Activated naive CD8-positive, alpha-beta T cell treated with anti-CD3 and anti-CD28 coated beads, Interleukin-2, amount 50 U/mL, for 24 hours (primary cell): Measurements from ENCODE around the gene NUAK1.

Experiments
- ATAC-seq: fragments of 150-1000 bp; cut with Tn5 transposase; one replicate; pipeline ENCODE4 v1.10.0; 2021
- DNase-seq: peaks from one replicate; pipeline ENCODE4 v3.0.0; 2021
- H3K27ac Mint-ChIP-seq: one replicate; pipeline ENCODE4 v1.8.0; 2021; ENCODE audit warnings: mild to moderate bottlenecking, mixed read lengths
- H3K27me3 Mint-ChIP-seq: one replicate; pipeline ENCODE4 v1.8.0; 2021; ENCODE audit warnings: mixed read lengths
- H3K36me3 Mint-ChIP-seq: one replicate; pipeline ENCODE4 v1.8.0; 2021; ENCODE audit warnings: low read depth, mixed read lengths
- H3K4me1 Mint-ChIP-seq: one replicate; pipeline ENCODE4 v1.8.0; 2021; ENCODE audit warnings: mixed read lengths
- H3K4me3 Mint-ChIP-seq: one replicate; pipeline ENCODE4 v1.8.0; 2021; ENCODE audit warnings: mild to moderate bottlenecking, moderate library complexity, mixed read lengths
- H3K9me3 Mint-ChIP-seq: one replicate; pipeline ENCODE4 v1.8.0; 2021; ENCODE audit warnings: mixed read lengths

The NUAK1 gene

GRCh38 chr12:106130474-106131113 lies 8.2 kb downstream of the NUAK1 start:
- peaks cover 2% of the 10 kb centered on the region for H3K4me1 Mint-ChIP-seq
- no peak for DNase-seq

GRCh38 chr12:106128585-106129328 lies 10.0 kb downstream of the NUAK1 start:
- H3K9me3 Mint-ChIP-seq = no peaks in the 10 kb centered on the region
- peaks cover 30% of the 10 kb centered on the region for H3K27me3 Mint-ChIP-seq
- H3K4me1 Mint-ChIP-seq = no peaks in the 10 kb centered on the region
- no peak overlapping the region for H3K27ac Mint-ChIP-seq
- H3K4me3 Mint-ChIP-seq = no peak overlapping the region
- ATAC-seq = no peak
- H3K36me3 Mint-ChIP-seq = no peaks in the 10 kb centered on the region
- DNase-seq = no peak

More at GRCh38 chr12:106130474-106131113, 8.2 kb downstream of the NUAK1 start:
- Mint-ChIP-seq H3K36me3 (no peaks in the 10 kb centered on the region), H3K4me3 (no peak overlapping the region), H3K9me3 (no peaks in the 10 kb centered on the region), H3K27me3 (peaks cover 40% of the 10 kb centered on the region), H3K27ac (no peak overlapping the region)
- ATAC-seq = no peak

GRCh38 chr12:106127338-106128126 lies 11.2 kb downstream of the NUAK1 start:
- H3K4me1 Mint-ChIP-seq = no peaks in the 10 kb centered on the region
- H3K27me3 Mint-ChIP-seq = peaks cover 32% of the 10 kb centered on the region
- ATAC-seq (no peak), DNase-seq (no peak)
- H3K4me3 Mint-ChIP-seq = no peak overlapping the region
- H3K9me3 Mint-ChIP-seq = no peaks in the 10 kb centered on the region
- H3K27ac Mint-ChIP-seq = no peak overlapping the region
- no peaks in the 10 kb centered on the region for H3K36me3 Mint-ChIP-seq

- H3K4me1 Mint-ChIP-seq = no peaks in the 10 kb centered on the region
- H3K36me3 Mint-ChIP-seq = no peaks in the 10 kb centered on the region
- H3K27me3 Mint-ChIP-seq = peaks cover 28% of the 10 kb centered on the region
- no peaks in the 10 kb centered on the region for H3K9me3 Mint-ChIP-seq
- no peak overlapping the region for H3K27ac Mint-ChIP-seq
- ATAC-seq = peak; percentile 9
- no peak for DNase-seq
- no peak overlapping the region for H3K4me3 Mint-ChIP-seq
These were observed 12.1 kb downstream of the NUAK1 start for GRCh38 chr12:106126441-106127337.

DNA sequence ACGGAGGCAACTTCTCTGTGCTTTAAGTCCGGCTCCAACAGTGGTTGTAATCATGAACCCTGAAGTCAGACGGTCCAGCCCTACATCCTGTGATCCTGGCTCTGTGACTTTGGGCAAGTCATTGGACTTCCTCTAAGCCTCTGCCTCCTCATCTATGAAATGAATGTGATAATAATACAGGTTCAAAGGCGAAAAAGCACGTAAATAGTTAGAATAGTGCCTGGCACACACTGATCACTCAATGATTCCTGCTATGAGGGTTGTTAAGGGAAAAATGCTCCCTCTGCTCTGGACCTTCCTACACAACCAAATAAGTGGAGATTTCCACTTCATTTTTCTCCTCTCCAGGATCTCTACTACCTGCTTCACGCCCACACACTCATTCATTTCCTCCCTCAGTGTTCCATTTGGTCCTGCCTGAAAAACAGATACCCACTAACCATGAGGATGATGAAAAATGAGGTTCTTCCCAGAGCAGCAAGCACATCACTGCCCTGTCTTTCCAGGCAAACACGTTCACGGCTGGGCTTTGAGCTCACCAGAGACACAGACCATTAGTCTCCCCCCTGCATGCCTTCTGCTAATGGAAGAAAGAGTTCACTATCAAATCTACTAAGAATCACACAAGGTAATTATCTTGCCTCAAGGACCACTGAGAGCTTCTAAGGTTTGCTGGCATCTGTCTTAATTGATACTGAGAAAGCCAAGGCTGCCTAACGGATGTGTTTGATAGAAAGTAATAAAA lies 13.2 kb downstream of the NUAK1 start:
- Mint-ChIP-seq H3K9me3 (no peaks in the 10 kb centered on the region), H3K27me3 (peaks cover 22% of the 10 kb centered on the region), H3K4me1 (no peaks in the 10 kb centered on the region), H3K4me3 (no peak overlapping the region), H3K27ac (no peak overlapping the region), H3K36me3 (no peaks in the 10 kb centered on the region)
- DNase-seq = no peak
- ATAC-seq = no peak

GRCh38 chr12:106123551-106124081 lies 15.1 kb downstream of the NUAK1 start:
- Mint-ChIP-seq H3K27ac (no peak overlapping the region), H3K27me3 (peaks cover 19% of the 10 kb centered on the region), H3K9me3 (no peaks in the 10 kb centered on the region), H3K4me3 (no peak overlapping the region), H3K4me1 (no peaks in the 10 kb centered on the region), H3K36me3 (no peaks in the 10 kb centered on the region)
- DNase-seq (no peak), ATAC-seq (no peak)

GRCh38 chr12:106123110-106123509 lies 15.6 kb downstream of the NUAK1 start:
- Mint-ChIP-seq H3K36me3 (no peaks in the 10 kb centered on the region), H3K27me3 (peaks cover 16% of the 10 kb centered on the region), H3K4me3 (no peak overlapping the region), H3K27ac (no peak overlapping the region), H3K4me1 (no peaks in the 10 kb centered on the region), H3K9me3 (no peaks in the 10 kb centered on the region)
- no peak for ATAC-seq
- no peak for DNase-seq

GRCh38 chr12:106122004-106122403 lies 16.8 kb downstream of the NUAK1 start:
- H3K4me3 Mint-ChIP-seq = no peak overlapping the region
- DNase-seq (no peak), ATAC-seq (no peak)
- no peaks in the 10 kb centered on the region for H3K4me1 Mint-ChIP-seq
- H3K27me3 Mint-ChIP-seq = peaks cover 14% of the 10 kb centered on the region
- no peak overlapping the region for H3K27ac Mint-ChIP-seq
- no peaks in the 10 kb centered on the region for H3K36me3 Mint-ChIP-seq
- H3K9me3 Mint-ChIP-seq = no peaks in the 10 kb centered on the region

- Mint-ChIP-seq H3K27ac (no peak overlapping the region), H3K4me1 (no peaks in the 10 kb centered on the region), H3K9me3 (no peaks in the 10 kb centered on the region), H3K36me3 (no peaks in the 10 kb centered on the region), H3K27me3 (peaks cover 7% of the 10 kb centered on the region), H3K4me3 (no peak overlapping the region)
- DNase-seq = no peak
- ATAC-seq = no peak
These were observed 18.1 kb downstream of the NUAK1 start for GRCh38 chr12:106120519-106121105.

DNA sequence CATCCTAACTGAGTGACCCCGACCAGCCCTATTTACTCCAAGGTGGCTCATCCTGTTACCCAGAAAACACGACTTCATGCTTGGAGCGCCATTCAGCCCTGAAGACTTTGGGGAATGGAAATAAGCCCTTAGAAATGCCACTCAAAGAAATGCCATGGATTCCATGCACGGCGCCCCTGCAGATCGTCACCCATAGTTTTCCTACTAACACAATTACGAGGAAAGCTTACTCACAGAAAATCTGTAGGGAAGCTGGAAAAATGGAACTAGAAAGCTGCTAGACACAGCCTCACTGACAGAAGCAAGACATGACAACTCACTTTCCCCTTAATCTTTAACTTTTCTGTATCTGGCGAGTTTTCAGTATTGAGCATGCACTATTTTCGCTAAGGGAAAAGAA lies 19.5 kb downstream of the NUAK1 start:
- H3K27me3 Mint-ChIP-seq = peaks cover 6% of the 10 kb centered on the region
- no peak overlapping the region for H3K4me3 Mint-ChIP-seq

GRCh38 chr12:106118381-106119130 lies 20.2 kb downstream of the NUAK1 start:
- H3K36me3 Mint-ChIP-seq = no peaks in the 10 kb centered on the region
- no peaks in the 10 kb centered on the region for H3K9me3 Mint-ChIP-seq
- DNase-seq (no peak), ATAC-seq (no peak)
- H3K27ac Mint-ChIP-seq = no peak overlapping the region
- peaks cover 5% of the 10 kb centered on the region for H3K27me3 Mint-ChIP-seq
- no peak overlapping the region for H3K4me3 Mint-ChIP-seq
- H3K4me1 Mint-ChIP-seq = peaks cover 2% of the 10 kb centered on the region

More for the DNA sequence above, 19.5 kb downstream of the NUAK1 start:
- no peaks in the 10 kb centered on the region for H3K36me3 Mint-ChIP-seq
- H3K27ac Mint-ChIP-seq = no peak overlapping the region
- no peaks in the 10 kb centered on the region for H3K4me1 Mint-ChIP-seq
- no peak for DNase-seq
- ATAC-seq = no peak
- no peaks in the 10 kb centered on the region for H3K9me3 Mint-ChIP-seq

GRCh38 chr12:106115440-106115839 lies 23.3 kb downstream of the NUAK1 start:
- peaks cover 11% of the 10 kb centered on the region for H3K4me1 Mint-ChIP-seq
- H3K27ac Mint-ChIP-seq = no peak overlapping the region
- DNase-seq (no peak), ATAC-seq (no peak)
- H3K9me3 Mint-ChIP-seq = no peaks in the 10 kb centered on the region
- peaks cover 7% of the 10 kb centered on the region for H3K27me3 Mint-ChIP-seq
- no peak overlapping the region for H3K4me3 Mint-ChIP-seq
- H3K36me3 Mint-ChIP-seq = no peaks in the 10 kb centered on the region
